Lower leg skin (tissue), 4 donors: ENCODE data around the gene CCNI. TPM values are rescaled to one million over a fixed set of nuclear protein-coding genes. Genes with fewer than 3 reads are reported as not detected.
A peak's percentile ranks its signal among the peaks of the same experiment; 100 is the strongest.

Experiments used
- DNase-seq, 2 donors: peaks; one replicate each; pipeline ENCODE4 v3.0.0-alpha.2; 2019; ENCODE audit warnings: low spot score in 2 of 2
- H3K4me3 ChIP-seq: fragments of 200-600 bp; sonication (generic); 2 replicates; pipeline ENCODE4 v1.5.1; 2017; ENCODE audit warnings: mild to moderate bottlenecking, low read depth; ENCODE audit not compliant: poor library complexity, severe bottlenecking
- CTCF ChIP-seq, 3 donors: fragments of 450-650 bp; IDR thresholded peaks; one replicate each; pipeline ENCODE4 v1.5.1; 2016; ENCODE audit warnings: antibody characterized with exemption in 3 of 3, mild to moderate bottlenecking in 3 of 3, moderate library complexity in 2 of 3
- POLR2A ChIP-seq, 2 donors: fragments of 450-650 bp; IDR thresholded peaks; one replicate each; pipeline ENCODE4 v1.6.1; 2016 to 2017; ENCODE audit warnings: antibody characterized with exemption in 2 of 2, mild to moderate bottlenecking in 1 of 2, moderate library complexity in 1 of 2
- WGBS, 2 donors: methylation state at CpG; one replicate each; pipeline ENCODE4 v1.1.5; 2018; 5-methylcytosine and 5-hydroxymethylcytosine counted together
- intact Hi-C: fragments of 100-400 bp; cut with DNase I; formaldehyde crosslinking; loops from one replicate; pipeline ENCODE4 v1.15.0; 2023; ENCODE audit warnings: low total_unique reads
- total RNA-seq, 4 donors: library from RNA; depleted of rRNA; stranded (reverse); fragments of >200 nt; gene quantifications; one replicate each; pipeline ENCODE4 v1.1.0, GENCODE V29; 2016

Gene CCNI
- total RNA-seq, 4 donors from 2014 or later = 155 to 208 (median 178) TPM

- intact Hi-C loops = no loop called here
- H3K4me3 ChIP-seq = no peak overlapping the region
- TF ChIP-seq CTCF (IDR thresholded peaks at IDR 0.05) = no peak
- no peak for TF ChIP-seq POLR2A (IDR thresholded peaks at IDR 0.05)
- 78 to 79% methylated on average over 3 of the region's 3 CpGs for WGBS, 2 donors
- no peak for DNase-seq
Measured at GRCh38 chr4:77052352-77052751, 23.4 kb downstream of the CCNI start.

GRCh38 chr4:77050962-77051361 lies 24.8 kb downstream of the CCNI start:
- intact Hi-C loops = no loop called here
- TF ChIP-seq POLR2A (IDR thresholded peaks at IDR 0.05) = no peak
- TF ChIP-seq CTCF (IDR thresholded peaks at IDR 0.05) = no peak
- no peak for DNase-seq
- WGBS, 2 donors = 73 to 77% methylated on average over 3 of the region's 3 CpGs
- no peak overlapping the region for H3K4me3 ChIP-seq

GRCh38 chr4:77047037-77047436 lies 28.8 kb downstream of the CCNI start:
- H3K4me3 ChIP-seq = no peak overlapping the region
- no peak for DNase-seq
- TF ChIP-seq CTCF (IDR thresholded peaks at IDR 0.05) = no peak
- intact Hi-C loops = no loop called here

- no peak for TF ChIP-seq CTCF (IDR thresholded peaks at IDR 0.05)
- H3K4me3 ChIP-seq = no peak overlapping the region
- WGBS, 2 donors = 76 to 90% methylated on average over 4 of the region's 4 CpGs
- intact Hi-C loops = no loop called here
- no peak for DNase-seq
Measured at GRCh38 chr4:77045490-77045889, 30.3 kb downstream of the CCNI start.

- H3K4me3 ChIP-seq = no peak overlapping the region
- WGBS, 2 donors = 58 to 59% methylated on average over 4 of the region's 4 CpGs
- DNase-seq = no peak
- intact Hi-C loops = no loop called here
- TF ChIP-seq POLR2A (IDR thresholded peaks at IDR 0.05) = no peak
- TF ChIP-seq CTCF (IDR thresholded peaks at IDR 0.05) = no peak
Measured at GRCh38 chr4:77044461-77045150, 31.2 kb downstream of the CCNI start.

GRCh38 chr4:77043507-77044136 lies 32.2 kb downstream of the CCNI start:
- intact Hi-C loops = no loop called here
- DNase-seq = peak in 1 of 2 donors; percentile 24
- TF ChIP-seq POLR2A (IDR thresholded peaks at IDR 0.05) = no peak
- TF ChIP-seq CTCF (IDR thresholded peaks at IDR 0.05) = no peak
- WGBS, 2 donors = 53 to 69% methylated on average over 3 of the region's 3 CpGs
- no peak overlapping the region for H3K4me3 ChIP-seq
